GM19351 (cell line): ENCODE data around the gene TBC1D3I.
"Not testable (repeated sequence)": the region's sequence is repeated elsewhere in the genome, so short reads cannot be mapped to it uniquely, and the experiment has no call there.

Experiments
- ATAC-seq: cut with Tn5 transposase; IDR thresholded peaks from one replicate; pipeline ENCODE4 v1.9.1; 2021; ENCODE audit warnings: mild to moderate bottlenecking, moderate library complexity; ENCODE audit not compliant: unreplicated experiment

TBC1D3I gene

DNA sequence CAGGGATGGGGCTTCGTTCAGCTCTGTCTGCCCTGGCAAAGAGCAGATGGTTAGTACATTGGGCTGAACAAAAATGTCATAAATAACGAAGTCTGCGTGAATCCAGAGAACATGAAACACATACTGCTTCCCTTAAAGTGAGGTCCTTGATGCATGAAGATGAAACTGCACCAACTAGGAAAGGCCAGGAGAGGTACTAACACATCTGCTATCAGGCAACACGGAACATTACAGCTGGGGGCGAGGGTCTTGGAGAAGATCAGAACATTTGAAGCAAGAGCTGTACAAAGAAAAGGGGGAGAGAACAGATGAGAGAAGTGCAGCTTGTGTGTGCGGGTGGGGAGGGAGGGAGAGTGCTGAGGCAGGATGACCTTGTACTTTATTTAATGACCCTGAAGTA is 57.0 kb downstream of the TBC1D3I start:
- not testable (repeated sequence) for ATAC-seq

DNA sequence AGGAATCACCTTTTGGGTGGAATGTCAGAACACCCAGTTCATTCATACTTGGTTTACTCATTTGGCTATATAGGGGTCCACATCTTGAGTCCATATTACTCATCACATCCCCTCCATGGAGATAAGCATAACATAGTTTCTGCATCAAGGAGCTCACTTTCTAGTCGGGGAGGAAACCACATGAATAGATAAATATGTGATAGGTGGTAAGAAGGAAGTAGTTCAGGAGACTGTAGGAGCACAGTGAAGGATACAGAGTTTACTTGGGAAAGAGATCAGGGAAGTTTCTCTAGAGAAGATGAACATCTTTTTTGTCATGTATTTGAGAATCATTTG is 57.9 kb downstream of the TBC1D3I start:
- not testable (repeated sequence) for ATAC-seq

DNA sequence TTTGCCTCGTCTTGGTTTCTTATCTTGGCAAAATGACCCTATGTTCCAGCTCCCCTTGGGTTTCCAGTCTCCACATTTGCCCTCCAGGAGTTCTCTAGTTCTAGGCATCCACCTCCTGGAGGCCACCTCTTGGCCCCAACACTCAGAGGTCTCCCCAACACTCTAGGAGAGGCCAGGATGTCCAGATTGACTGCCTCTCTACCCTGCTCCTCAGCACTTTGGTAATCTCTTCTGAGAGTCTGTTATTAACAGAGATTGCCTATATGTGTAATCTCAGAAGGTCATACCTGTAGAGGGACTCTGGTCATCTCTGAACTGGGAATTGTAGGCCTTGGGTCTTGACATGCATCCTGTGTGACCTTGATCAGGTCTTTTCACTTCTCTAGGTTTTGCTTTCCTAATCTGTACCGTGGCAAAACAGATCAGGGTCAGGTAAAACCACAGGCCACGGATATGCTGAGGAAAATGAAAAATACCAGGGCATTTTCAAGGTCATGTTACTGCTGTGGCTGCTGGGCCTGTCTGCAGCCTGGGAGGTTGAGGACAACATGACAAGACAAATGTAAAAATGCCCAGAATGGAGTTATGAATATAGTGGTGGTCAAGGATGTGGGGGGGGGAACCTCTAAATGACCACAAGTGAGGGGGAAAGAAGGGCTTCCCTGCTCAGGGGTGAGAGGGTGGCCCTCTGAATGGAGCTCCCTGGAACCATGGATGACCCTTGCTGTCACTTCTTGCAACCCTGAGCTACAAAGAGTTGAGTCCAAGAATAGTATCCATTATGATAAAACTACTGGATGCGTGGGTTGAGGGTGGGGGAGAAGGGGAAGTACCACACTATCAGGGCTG is 58.5 kb downstream of the TBC1D3I start:
- no peak for ATAC-seq

DNA sequence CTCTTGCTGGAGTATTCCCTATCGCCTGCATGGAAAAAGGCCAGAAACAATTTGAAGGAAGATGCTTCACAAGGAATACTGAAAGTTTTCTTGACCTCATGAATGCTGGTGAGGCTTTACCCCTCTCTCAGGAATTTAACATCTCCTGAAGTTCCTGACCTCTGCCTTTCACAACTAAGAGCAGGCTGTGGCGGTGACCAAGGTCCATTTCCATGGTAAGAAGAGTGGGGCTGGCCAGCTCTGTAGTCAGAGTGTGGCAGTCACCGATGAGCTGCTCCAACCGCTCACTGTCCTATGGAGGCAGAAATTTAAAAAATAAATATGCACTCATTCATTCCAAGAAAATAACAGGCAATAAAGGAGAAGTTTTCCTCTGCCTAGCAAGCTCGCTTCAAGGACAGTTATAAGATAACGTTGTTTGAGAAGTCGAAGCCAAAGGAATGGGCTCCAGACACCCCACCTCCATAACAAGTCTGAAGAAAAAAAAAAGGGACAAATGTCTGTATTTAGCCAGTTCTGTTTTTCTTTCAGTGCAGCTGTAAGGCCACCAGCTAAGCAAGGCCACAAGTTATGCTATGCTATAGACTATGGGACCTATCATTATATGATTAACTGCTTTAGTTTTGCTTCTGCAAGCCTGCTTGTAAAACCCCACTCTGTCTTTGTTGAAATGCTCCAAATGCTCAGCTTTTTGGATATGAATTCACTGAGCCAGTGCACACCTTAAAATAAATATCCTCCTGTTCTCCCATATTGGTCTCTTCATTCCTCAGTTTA is 59.5 kb downstream of the TBC1D3I start:
- no peak for ATAC-seq
